Kidney epithelial cell (primary cell): ENCODE results near the gene ACVRL1. TPM values are rescaled to one million over a fixed set of nuclear protein-coding genes. Genes with fewer than 3 reads are reported as not detected.
A peak's percentile ranks its signal among the peaks of the same experiment; 100 is the strongest.

Source experiments
- DNase-seq: peaks from one replicate; pipeline ENCODE4 v3.0.0-alpha.2; 2010; ENCODE audit warnings: low read depth
- H3K27me3 ChIP-seq: 2 replicates; pipeline ENCODE4 v1.6.0; 2011; ENCODE audit warnings: low read length; ENCODE audit not compliant: control insufficient read depth, insufficient read depth
- H3K36me3 ChIP-seq: 2 replicates; pipeline ENCODE4 v1.5.1; 2011; ENCODE audit warnings: low read length; ENCODE audit not compliant: control insufficient read depth, insufficient read depth
- H3K4me3 ChIP-seq: 2 replicates; pipeline ENCODE4 v1.5.1; 2011; ENCODE audit warnings: low read depth, mild to moderate bottlenecking, control low read depth, low read length
- total RNA-seq: library from RNA; depleted of rRNA; stranded (reverse); fragments of >200 nt; gene quantifications from 2 replicates; pipeline ENCODE4 v1.2.3, GENCODE V29; 2015
- TF ChIP-seq, protein P1 (sequence below): IDR thresholded peaks from 2 replicates; pipeline ENCODE4 v1.5.1; 2011; ENCODE audit warnings: mild to moderate bottlenecking, moderate library complexity, low read length, control low read depth, inconsistent platforms; ENCODE audit not compliant: insufficient read depth, poor library complexity, severe bottlenecking

ACVRL1 gene
- total RNA-seq, 1 donor from 2014 or later, result 9.7 TPM

DNA sequence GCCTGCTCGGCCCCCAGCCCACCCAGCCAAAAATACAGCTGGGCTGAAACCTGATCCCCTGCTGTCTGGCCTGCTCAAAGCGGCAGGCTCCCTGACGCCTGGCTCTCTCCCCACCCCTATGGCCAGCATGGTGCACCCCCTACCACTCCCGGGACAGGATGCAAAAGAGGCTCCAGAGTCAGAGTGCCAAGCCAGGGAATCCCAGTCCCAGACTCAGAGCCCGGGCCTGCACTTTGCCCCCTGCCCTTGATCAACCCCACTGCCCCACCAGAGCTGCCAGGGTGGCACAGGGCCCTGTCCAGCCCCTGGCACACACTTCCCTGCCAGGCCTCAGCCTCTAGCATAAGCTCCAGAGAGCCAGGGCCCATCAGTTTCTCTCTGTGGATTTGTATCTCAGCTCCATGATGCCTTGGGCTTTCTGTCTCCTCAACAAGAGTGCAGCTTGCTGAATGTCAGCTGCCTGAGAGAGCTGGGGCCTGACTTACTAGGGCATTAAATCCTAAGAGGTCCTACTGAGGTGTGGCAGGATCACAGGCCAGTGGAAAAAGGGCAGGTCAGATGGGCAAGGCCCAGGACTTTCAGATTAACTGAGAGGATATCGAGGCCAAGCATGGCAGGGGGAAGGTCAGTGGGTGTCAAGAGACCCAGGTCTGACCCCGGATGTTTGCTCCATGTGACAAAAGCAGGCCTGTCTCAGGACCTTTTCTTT lies 13.9 kb downstream of the ACVRL1 start:
- Histone ChIP-seq H3K27me3 (peaks cover 2% of the 10 kb centered on the region), H3K4me3 (no peak overlapping the region), H3K36me3 (no peaks in the 10 kb centered on the region)
- TF ChIP-seq, protein P1, sequence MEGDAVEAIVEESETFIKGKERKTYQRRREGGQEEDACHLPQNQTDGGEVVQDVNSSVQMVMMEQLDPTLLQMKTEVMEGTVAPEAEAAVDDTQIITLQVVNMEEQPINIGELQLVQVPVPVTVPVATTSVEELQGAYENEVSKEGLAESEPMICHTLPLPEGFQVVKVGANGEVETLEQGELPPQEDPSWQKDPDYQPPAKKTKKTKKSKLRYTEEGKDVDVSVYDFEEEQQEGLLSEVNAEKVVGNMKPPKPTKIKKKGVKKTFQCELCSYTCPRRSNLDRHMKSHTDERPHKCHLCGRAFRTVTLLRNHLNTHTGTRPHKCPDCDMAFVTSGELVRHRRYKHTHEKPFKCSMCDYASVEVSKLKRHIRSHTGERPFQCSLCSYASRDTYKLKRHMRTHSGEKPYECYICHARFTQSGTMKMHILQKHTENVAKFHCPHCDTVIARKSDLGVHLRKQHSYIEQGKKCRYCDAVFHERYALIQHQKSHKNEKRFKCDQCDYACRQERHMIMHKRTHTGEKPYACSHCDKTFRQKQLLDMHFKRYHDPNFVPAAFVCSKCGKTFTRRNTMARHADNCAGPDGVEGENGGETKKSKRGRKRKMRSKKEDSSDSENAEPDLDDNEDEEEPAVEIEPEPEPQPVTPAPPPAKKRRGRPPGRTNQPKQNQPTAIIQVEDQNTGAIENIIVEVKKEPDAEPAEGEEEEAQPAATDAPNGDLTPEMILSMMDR, result no peak
- DNase-seq, result no peak

DNA sequence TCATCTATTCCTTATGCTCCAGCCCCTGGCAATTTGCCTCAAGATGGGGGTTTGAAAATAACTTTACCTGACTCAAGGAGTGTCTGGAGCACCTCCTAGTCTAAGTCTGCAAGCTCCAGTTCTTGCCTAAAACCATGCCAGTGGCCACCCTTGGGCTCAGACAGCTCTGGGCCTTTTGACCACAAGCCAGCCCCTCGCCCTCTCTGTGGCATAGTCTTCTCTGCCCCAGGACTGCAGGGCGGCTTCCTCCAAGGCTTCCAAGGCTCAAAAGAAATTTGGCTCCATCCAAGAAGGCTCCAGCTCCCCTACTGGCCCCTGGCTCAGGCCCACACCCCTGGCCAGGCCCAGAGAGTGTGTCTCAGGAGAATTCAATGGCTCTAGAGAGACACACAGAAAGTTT lies 14.8 kb downstream of the ACVRL1 start:
- no peak for DNase-seq
- Histone ChIP-seq H3K4me3 (no peak overlapping the region), H3K27me3 (peaks cover 2% of the 10 kb centered on the region), H3K36me3 (no peaks in the 10 kb centered on the region)
- TF ChIP-seq, protein P1, result no peak

DNA sequence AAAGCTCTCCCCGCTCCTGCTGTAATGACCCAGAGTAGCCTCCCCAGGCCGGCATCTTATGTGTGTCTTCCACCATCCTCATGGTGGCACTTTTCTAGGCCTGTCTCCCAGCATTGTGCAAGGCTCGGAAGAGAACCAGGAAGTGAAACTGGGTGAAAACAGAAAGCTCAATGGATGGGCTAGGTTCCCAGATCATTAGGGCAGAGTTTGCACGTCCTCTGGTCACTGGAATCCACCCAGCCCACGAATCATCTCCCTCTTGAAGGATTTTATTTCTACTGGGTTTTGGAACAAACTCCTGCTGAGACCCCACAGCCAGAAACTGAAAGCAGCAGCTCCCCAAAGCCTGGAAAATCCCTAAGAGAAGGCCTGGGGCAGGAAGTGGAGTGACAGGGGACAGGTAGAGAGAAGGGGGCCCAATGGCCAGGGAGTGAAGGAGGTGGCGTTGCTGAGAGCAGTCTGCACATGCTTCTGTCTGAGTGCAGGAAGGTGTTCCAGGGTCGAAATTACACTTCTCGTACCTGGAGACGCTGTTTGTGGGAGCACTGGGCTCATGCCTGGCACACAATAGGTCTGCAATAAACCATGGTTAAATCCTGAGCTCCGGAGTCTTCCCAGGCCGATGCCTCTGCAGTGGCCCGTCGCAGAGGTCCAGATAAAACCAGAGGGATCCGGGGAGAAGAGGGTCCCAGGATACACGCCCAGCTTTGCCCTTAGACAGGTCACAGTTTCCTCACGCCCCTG lies 15.6 kb downstream of the ACVRL1 start:
- peak; percentile 23 for DNase-seq
- TF ChIP-seq, protein P1, result no peak
- Histone ChIP-seq H3K4me3 (no peak overlapping the region), H3K27me3 (peaks cover 2% of the 10 kb centered on the region), H3K36me3 (no peaks in the 10 kb centered on the region)

DNA sequence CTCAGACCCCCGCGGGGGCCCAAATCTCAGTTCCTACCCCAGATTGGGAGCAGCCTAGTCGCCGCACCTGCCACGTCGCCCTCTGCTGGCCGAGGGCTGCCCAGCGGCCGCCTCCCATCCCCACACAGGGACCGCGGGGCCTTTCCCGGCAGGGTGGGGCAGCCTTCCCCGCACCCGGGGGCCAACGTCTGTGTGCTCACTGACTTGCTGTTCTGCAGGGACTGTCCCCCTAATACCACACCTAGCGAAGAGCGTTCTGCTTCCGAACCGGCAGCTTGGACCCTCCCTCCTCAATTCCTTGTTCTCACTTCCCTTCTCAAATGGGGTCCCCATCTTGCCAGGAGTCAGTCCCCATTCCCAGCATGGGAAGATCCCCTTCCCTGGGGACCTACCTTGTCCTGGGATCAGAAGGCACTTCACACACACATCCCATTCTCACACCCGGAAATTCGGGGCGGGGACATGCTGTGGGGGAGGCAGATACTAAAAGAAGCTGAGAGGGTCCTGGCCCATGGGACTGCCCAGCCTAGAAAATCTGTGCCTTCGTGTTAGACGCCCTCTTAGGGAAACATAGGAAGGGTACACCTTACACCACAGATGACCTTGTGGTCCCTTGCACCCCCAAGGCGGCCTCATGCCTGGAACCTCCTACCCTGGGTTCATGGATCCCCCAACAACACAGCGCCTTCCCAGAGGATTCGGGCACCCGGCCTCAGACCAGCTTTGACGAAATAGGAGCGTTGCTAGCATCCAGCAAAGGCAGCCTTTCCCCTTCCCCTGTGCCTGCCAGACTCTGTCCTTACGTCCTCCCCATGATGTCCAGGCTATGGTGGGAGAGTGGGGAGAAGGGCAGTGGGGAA lies 16.4 kb downstream of the ACVRL1 start:
- DNase-seq, result no peak

DNA sequence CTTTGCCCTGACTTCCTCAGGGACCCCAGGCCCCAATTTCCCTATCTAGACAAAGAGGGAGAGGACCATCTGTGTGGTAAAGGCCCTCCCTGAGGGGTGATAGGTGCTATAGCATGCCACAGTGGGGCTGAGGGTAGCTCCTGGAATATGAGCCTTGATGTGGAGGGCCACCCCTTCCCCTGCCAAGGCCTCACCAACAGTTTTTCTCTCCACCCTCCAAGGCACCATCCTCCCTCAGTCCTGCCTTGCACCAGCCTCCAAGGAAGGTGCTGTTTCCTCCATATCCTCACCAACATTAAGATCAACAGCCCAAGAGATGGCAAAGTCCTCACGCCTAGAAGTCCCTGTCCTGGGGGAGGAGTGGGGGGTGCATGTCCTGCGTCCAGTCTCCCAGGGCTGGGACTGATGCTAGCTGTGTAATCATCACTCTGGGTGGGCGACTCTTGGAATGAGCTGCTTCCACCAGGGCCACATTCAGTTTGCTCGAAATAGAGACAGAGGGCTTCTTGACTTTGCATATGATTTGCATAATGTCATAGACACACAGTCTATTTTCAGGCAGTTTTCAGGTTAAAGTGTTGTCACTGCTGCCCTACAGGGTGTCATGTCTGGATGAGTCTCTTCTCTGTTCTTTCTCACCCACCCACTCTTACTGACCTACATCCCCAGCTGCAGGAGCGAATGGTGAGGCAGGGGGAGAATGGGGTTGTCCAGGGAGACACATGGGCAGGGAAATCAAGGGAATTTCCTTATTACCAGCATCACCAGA lies 17.4 kb downstream of the ACVRL1 start:
- Histone ChIP-seq H3K4me3 (no peak overlapping the region), H3K27me3 (peaks cover 2% of the 10 kb centered on the region), H3K36me3 (no peaks in the 10 kb centered on the region)
- TF ChIP-seq, protein P1, result no peak
- DNase-seq, result no peak

More for the DNA sequence above, 16.4 kb downstream of the ACVRL1 start:
- H3K36me3 ChIP-seq, result no peaks in the 10 kb centered on the region
- TF ChIP-seq, protein P1, result peak; percentile 92
- peaks cover 2% of the 10 kb centered on the region for H3K27me3 ChIP-seq
- H3K4me3 ChIP-seq, result no peak overlapping the region
